ENCODE results near the gene STRADB.
"Not testable (repeated sequence)": the region's sequence is repeated elsewhere in the genome, so short reads cannot be mapped to it uniquely, and the experiment has no call there.

The STRADB gene

GRCh38 chr2:201432038-201432620, 19.4 kb upstream of the STRADB start:
- no peak for DNase-seq

GRCh38 chr2:201432621-201433393, 18.7 kb upstream of the STRADB start:
- no peak for DNase-seq

GRCh38 chr2:201433394-201433995, 18.0 kb upstream of the STRADB start:
- no peak for DNase-seq

GRCh38 chr2:201436141-201436540, 15.4 kb upstream of the STRADB start:
- DNase-seq, result no peak

- not testable (repeated sequence) for DNase-seq
Observed at GRCh38 chr2:201439336-201439922, 12.1 kb upstream of the STRADB start.

- DNase-seq, result no peak
Observed at GRCh38 chr2:201440182-201440581, 11.4 kb upstream of the STRADB start.

GRCh38 chr2:201441409-201441808, 10.1 kb upstream of the STRADB start:
- DNase-seq, result no peak

- DNase-seq, result no peak
Observed at GRCh38 chr2:201444746-201445465, 6.6 kb upstream of the STRADB start.

GRCh38 chr2:201447086-201447485, 4.5 kb upstream of the STRADB start:
- no peak for DNase-seq

- no peak for DNase-seq
Observed at GRCh38 chr2:201448061-201448460, 3.5 kb upstream of the STRADB start.

- no peak for DNase-seq
Observed at GRCh38 chr2:201448701-201449100, 2.8 kb upstream of the STRADB start.

GRCh38 chr2:201450954-201451291, 617 bp upstream of the STRADB start:
- DNase-seq, result no peak

GRCh38 chr2:201452058-201452921, 750 bp downstream of the STRADB start:
- DNase-seq, result no peak

GRCh38 chr2:201452922-201453643, 1.5 kb downstream of the STRADB start:
- no peak for DNase-seq

- no peak for DNase-seq
Observed at GRCh38 chr2:201458381-201458780, 6.8 kb downstream of the STRADB start.

- no peak for DNase-seq
Observed at GRCh38 chr2:201460532-201460931, 9.0 kb downstream of the STRADB start.

- DNase-seq, result no peak
Observed at GRCh38 chr2:201464547-201464946, 13.0 kb downstream of the STRADB start.

- no peak for DNase-seq
Observed at GRCh38 chr2:201465524-201465971, 14.0 kb downstream of the STRADB start.

GRCh38 chr2:201466050-201466675, 14.6 kb downstream of the STRADB start:
- no peak for DNase-seq

GRCh38 chr2:201467666-201468065, 16.1 kb downstream of the STRADB start:
- no peak for DNase-seq

Measured in NCI-H748 treated with DMSO at 0.1 percent for 48 hours (cell line).